ENCODE measurements around the gene TMEM203.

The TMEM203 gene

DNA sequence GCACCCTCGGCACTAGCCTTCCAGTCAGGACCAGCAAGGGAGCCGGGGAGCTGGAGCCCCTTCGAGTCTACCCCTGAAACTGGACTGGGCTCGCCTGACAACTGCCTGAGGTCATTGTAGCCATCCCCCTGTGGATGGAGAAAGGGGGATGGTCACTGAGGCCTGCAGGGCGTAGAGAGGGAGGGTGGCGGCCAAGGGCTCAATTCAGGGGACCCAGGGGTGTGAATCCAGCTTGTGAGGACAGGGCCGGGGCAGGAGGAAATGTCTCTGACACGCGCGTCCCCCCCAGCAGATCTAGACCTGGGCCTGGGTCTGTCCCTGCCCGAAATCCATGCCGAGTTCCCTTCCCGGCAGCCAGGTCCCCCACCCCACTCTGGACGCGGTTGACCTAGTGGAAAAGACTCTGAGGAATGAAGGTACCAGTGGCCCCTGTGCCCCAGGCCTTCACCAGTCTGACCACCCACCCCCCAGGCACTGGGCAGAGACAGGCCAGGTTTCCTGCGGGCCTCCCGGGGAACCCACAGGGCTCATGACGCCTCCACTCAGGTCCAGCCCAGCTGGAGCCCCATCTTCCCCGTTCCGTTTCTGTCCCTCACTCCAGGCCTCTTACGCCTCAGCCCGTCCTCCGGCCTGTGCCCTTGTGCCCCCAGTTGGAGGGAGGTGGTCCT lies 26.1 kb upstream of the TMEM203 start:
- in situ Hi-C loops (cut with MboI; ENCODE audit: low sequenced_read_pairs, unreplicated experiment): no loop called here
- no peak for DNase-seq (ENCODE audit: low spot score)
- TF ChIP-seq, protein P1, sequence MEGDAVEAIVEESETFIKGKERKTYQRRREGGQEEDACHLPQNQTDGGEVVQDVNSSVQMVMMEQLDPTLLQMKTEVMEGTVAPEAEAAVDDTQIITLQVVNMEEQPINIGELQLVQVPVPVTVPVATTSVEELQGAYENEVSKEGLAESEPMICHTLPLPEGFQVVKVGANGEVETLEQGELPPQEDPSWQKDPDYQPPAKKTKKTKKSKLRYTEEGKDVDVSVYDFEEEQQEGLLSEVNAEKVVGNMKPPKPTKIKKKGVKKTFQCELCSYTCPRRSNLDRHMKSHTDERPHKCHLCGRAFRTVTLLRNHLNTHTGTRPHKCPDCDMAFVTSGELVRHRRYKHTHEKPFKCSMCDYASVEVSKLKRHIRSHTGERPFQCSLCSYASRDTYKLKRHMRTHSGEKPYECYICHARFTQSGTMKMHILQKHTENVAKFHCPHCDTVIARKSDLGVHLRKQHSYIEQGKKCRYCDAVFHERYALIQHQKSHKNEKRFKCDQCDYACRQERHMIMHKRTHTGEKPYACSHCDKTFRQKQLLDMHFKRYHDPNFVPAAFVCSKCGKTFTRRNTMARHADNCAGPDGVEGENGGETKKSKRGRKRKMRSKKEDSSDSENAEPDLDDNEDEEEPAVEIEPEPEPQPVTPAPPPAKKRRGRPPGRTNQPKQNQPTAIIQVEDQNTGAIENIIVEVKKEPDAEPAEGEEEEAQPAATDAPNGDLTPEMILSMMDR (IDR thresholded peaks at IDR 0.05; ENCODE audit: borderline replicate concordance, control extremely low read depth, extremely low read depth, insufficient read depth, missing control alignments): no peak

DNA sequence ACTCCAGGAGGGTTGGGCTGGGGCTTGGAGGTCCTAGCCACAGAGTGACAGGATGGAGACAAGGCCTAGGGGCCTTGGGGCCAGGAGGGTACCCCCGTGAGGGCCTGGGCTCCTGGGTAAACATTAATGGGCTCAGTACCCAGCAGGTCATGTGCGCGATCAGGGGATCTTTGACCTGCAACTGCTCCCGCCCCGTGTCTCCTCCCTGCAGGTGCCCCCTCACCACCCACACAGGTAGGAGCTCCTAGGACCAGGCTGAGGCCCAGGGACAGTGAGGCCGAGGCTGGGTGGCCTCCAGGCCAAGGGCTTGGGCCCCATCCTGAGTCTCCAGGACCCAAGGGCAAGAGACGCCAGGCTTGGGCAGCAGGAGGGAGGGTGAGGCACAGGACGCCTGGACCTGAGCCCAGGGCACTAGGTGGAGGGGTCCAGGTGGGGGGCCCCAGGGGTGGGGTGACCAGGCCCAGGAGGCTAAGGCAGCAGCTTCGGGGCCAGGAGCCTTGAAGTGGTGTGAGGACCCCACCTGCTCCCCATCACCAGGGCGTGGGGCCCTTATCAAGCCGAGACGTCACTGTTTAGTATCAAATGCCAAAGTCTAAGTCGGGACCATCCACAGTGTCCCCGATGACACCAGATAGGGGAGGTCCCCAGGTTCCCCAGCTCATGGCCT lies 25.4 kb upstream of the TMEM203 start, which contains the start of gene SLC34A3:
Gene SLC34A3, plus strand, starts transcription at position 197 of the 667 bp plus-strand sequence. CDS start 802 bp downstream, outside the sequence.
- in situ Hi-C loops (cut with MboI; ENCODE audit: low sequenced_read_pairs, unreplicated experiment): no loop called here
- TF ChIP-seq, protein P1 (IDR thresholded peaks at IDR 0.05; ENCODE audit: borderline replicate concordance, control extremely low read depth, extremely low read depth, insufficient read depth, missing control alignments): no peak
- no peak for DNase-seq (ENCODE audit: low spot score)

DNA sequence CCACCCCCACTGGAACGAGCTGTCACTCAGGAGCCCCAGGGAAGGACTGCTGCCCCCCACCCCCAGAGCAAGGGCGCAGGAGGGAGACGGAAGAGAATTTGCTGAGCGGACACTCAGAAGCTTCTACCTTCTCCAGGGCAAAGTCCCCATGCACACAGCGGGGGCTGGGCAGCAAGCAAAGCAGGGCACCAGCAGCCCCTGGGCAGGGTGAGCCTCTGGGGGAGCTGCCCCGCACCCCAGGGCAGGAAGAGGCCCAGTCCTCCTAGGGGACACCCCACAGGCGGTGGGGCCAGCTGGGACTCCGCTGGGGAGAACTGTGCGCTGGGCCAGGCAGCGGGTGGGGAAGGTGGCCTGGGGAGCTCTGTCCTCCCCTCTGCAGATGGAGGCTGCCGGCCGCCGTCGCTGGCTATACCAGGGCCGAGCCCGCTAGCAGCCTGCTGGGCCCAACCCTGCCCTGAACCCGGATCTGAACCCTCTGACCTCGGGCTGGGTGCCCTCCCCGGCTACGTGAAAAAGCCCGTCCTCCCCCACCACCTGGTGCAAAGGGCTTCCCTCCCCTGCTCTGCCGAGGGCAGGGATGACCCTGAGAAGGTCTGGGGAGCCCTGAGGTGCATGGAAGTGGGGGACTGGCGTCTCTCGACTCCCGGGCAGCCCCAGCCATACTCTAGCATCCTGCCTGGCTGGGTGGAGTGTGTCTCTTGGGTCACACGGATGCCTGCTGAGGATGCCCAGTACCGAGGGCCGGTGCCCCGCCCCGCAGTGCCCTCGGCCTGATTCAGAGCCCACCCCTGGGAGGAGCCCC lies 24.7 kb upstream of the TMEM203 start:
- in situ Hi-C loops (cut with MboI; ENCODE audit: low sequenced_read_pairs, unreplicated experiment): loop anchor here (5.0 kb wide), 1 partner anchor 113 kb away; no protein-coding TSS in a partner anchor
- DNase-seq (ENCODE audit: low spot score): no peak
- TF ChIP-seq, protein P1 (IDR thresholded peaks at IDR 0.05; ENCODE audit: borderline replicate concordance, control extremely low read depth, extremely low read depth, insufficient read depth, missing control alignments): no peak

- in situ Hi-C loops (cut with MboI; ENCODE audit: low sequenced_read_pairs, unreplicated experiment): loop anchor here (5.0 kb wide), 1 partner anchor 112 kb away; no protein-coding TSS in a partner anchor
- DNase-seq (ENCODE audit: low spot score): no peak
- TF ChIP-seq, protein P1 (IDR thresholded peaks at IDR 0.05; ENCODE audit: borderline replicate concordance, control extremely low read depth, extremely low read depth, insufficient read depth, missing control alignments): no peak
These were observed 23.8 kb upstream of the TMEM203 start for GRCh38 chr9:137228968-137229896.

DNA sequence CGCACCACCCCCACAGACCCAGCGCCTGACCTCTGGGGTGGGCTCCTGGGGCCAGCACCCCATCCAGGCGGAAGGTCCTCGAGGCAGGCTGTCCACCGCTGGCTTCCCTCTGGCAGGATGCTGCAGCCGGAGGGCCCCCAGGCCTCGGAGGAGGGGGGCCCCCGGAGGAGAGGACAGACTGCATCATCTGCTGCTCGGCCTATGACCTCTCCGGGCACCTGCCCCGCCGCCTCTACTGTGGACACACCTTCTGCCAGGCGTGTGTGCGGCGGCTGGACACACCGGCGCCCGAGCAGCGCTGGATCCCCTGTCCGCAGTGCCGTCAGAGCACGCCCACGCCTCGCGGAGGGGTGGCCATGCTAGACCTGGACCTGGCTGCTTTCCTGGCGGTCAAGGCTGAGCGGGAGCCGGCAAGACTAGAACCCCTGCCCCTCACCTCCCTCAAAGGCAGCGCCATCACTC lies 23.1 kb upstream of the TMEM203 start:
- TF ChIP-seq, protein P1 (IDR thresholded peaks at IDR 0.05; ENCODE audit: borderline replicate concordance, control extremely low read depth, extremely low read depth, insufficient read depth, missing control alignments): no peak
- DNase-seq (ENCODE audit: low spot score): no peak
- in situ Hi-C loops (cut with MboI; ENCODE audit: low sequenced_read_pairs, unreplicated experiment): loop anchor here (5.0 kb wide), 1 partner anchor 111 kb away; no protein-coding TSS in a partner anchor

Data from GM13976 (cell line).